HG02798 (cell line): Measurements from ENCODE around the gene STK32A.
A peak's percentile ranks its signal among the peaks of the same experiment; 100 is the strongest.

Source experiments
- ATAC-seq: cut with Tn5 transposase; IDR thresholded peaks from one replicate; pipeline ENCODE4 v1.9.1; 2021; ENCODE audit warnings: mild to moderate bottlenecking; ENCODE audit not compliant: unreplicated experiment, poor library complexity

Gene STK32A

DNA sequence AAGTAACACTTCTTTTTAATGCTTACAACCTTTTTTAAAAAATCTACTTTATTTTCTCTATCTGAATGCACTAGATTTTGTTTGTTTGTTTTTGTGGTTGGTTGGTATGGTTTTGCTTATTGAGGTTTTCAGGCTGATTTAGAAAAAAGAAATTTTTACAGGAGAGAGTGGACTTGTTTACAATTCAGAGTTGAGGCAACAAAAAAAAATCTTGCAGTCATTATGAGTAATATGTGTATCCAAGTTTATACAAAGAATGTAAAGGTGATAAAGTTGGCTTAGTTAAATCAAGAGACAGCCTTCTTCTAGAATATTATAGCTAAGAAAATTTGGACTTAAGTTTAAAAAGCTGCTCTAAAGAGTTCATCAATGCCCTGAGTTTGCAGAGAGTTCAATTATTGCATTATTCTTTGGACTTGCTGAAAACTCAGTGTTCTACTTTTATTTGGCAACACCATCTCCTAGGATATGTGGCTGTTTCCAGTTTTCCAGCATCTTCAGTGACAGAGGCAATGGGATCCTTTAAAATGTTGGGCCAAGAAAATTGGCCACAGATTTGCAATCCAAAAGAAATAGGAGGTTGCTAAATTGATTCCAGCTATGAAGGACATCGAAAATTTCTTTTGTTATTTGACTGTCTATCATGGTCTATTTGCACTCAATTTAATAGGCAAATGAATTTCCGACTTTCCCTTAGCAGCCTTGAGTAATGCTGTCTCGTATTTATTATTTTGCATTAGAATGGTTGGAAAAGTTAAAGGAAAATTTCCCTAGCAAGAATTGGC is 10.7 kb downstream of the STK32A start:
- ATAC-seq: no peak

DNA sequence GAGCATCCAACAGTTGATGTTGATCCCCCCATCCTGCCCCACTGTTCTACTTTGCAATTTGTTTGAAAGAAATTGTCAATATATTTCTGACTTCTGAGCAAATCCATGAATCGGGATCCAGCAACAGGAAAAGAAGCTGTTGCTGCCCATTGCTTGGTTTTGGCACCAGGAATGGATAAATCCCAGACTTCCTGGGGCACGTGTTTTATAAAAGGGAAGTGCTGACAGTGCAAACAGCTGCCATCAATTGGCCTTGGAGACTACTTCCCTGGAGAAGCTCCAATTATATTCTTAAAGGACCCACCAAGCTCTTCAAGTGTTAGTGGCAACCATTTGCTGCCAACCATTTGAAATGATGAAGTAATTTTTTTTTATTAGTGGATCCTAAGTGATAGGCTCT is 13.7 kb downstream of the STK32A start:
- ATAC-seq: no peak

DNA sequence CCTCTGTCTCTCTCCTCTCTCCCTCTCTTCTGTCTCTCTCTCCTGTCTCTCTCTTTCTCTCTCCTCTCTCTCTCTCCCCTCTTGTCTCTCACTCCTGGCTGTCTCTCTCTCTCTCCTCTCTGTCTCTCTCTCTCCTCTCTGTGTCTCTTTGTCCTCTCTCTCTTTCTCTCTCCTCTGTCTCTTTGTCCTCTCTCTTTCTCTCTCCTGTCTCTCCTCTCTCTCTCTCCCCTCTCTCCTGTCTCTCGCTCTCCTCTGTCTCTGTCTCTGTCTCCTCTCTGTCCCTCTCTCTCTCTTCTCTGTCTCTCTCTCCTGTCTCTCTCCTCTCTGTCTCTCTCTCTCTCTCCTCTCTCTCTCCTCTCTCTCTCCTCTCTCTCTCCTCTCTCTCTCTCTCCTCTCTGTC is 25.0 kb downstream of the STK32A start:
- ATAC-seq: no peak

DNA sequence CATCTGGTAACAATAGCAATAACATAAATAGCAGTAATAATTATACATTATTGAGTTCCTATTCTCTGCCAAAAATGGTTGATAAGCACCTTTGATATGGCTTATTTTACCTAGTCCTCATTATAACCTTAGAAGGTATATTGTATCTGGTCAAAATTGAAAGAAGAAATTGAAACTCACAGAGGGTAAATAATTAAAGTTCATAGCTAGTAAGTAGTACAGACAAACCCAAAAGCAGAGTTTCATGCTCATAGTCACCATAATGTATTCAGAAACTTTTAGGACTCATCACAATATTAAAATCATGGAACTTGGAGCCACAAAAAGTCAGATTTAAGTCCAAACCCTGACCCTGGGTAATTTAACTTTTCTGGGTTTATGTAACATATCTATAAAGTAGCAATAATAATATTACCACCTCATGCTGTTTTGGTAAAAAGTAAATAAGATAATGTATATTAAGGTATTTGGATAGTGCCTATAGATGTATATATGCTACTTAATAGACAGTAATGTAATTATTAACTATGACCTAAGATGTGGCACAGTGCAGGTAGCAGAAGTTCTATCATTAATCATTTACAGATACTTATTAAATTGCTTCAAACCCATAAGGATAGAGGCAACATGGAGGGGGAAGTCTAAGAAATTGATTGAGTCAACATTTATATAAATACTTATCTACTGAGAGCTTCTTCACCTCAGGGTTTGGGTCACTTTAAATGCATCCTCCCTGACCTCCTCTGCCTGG is 32.4 kb downstream of the STK32A start:
- no peak for ATAC-seq

DNA sequence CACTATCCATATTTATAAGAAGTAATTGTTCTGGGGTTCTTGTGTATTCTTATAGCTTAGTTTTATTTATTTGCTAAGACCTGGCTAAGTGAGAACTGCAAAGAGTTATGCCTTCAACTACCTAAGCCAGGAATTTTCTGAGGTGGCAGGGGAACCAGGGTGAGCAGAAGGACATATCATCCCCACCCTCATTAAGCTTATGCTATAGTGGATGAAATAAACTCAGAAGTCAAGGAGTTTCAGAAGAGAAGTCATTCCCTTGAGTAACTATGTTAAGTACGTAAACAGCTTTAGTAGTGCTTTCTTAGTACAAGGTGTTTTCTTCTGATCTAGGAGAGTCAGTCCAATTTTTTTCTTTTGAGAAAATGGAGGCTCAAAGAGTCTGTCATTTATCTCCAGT is 41.7 kb downstream of the STK32A start:
- ATAC-seq: no peak

DNA sequence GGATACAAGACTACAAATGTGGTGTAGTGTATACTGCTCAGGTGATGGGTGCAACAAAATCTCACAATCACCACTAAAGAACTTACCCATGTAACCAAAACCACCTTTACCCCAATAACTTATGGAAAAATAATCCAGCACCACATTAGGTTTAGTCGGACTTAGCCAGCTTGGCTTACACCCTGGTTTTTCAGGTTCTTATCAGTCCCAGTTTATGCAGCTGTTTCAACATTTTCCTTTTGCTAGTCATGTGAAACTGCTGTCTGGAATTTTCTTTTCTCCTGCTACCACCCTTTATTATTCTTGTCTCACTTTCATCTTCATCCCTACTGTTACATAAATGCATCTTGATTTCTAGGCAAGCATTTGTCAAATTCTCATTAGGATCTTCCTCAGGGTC is 51.5 kb downstream of the STK32A start:
- ATAC-seq: no peak

DNA sequence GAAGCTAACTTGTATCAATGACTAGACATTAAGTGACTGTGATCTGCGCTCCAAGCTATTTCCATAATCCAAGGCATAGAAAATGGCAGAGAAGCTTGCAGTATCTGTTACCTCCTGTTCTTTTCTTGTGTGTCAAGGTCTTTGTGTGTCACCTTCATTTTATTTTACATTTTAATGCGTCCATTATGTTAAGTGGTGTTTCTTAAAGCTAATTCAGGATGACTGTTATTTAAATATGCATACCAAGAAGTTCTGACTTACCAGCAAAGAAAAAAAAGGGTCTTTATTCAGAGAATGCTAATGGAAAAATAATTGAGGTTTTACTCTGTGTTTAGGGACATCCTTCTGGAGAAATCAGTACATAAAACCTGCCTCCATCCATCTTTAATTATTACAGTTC is 52.3 kb downstream of the STK32A start:
- ATAC-seq: no peak

DNA sequence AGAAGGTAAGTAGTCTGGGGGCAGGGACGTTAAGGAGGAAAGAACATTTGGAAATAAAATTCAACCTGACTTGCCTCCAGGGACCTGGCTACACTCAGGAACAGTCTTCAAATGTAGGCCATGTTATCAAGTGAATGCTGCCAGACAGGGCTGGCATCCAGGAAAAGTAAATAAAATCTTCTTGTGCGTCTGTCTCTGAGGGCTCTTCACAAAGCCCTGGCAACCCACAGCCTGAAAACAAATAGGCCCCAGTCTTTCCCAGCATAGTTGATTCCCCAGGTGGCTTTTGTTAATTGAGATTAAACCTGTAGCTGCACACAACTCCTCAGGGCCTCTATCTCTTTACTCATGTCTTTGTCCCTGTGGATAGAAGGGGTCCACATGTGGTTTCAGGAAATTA is 55.4 kb downstream of the STK32A start:
- no peak for ATAC-seq

DNA sequence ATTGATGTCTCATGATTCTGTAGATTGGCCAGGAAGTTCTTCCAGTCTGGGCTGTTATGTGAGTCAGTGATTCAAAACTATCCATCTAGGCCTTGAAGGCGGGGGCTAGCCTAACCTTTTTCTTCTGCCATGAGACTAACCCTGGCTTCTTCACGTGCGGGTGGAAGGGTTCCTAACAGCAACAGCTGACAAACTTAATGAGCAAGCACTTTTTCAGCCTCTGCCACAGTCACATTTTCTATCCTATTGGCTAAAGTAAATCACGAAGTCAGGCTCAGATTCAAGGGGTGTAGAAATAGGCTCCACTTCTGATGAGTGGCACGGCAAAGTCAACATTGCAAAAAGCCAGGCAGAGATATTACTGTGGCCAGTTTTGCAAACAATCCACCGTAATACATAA is 68.4 kb downstream of the STK32A start:
- no peak for ATAC-seq

DNA sequence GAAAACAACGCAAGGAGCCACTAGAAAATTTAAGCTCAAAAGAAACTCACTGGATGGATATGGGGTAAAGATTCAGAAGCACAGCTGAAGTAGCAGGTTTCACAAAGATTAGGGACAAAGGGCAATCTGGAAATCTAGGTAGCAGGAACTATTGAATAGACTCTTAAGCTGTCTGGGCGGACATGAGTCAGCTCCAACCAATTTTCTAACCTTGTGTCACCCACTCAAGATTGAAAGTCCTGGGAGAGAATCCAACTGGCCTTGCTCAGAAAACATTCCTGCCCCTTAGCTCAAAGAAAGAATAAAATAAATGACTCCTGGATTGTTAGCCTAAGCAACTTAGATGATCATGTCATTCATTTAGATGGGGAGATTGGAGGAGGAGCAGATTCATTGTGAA is 69.2 kb downstream of the STK32A start:
- no peak for ATAC-seq

DNA sequence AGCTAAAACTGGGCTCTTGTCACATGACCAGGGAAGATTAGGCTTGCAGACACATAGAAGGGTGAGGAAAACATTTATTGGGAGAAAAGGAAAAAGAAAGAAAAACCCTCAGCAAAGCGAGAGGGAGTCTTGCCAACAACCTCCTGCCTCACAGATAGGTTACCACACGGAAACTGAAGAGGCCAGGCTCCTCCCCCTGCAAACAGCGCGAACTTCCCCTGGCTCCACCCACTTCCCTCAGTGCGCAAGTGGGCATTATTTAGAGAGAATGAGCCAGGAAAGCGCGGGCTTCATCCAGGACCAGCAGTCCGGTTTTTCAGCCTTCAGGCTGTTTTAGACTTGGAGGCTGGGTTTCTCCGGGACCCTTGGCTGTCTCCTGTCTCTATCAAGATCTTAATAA is 70.3 kb downstream of the STK32A start:
- ATAC-seq: no peak

DNA sequence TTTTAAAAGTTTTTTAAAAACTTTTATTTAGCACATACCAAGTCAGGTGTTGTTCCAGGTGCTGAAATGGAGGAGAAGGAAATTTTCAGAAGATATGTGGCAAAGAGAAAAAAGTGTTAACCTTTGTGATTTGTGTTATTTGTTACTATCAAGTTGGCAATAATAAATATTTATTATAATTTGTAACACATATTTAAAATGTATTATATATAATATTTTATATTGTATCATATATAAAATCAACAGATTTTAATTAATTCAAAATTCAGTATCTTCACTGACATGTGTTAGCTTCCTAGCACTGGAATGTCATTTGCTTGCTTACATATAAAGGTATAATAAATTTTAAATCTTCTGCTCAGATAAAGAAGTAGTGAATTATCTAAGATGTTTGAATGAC is 71.5 kb downstream of the STK32A start:
- ATAC-seq: no peak

DNA sequence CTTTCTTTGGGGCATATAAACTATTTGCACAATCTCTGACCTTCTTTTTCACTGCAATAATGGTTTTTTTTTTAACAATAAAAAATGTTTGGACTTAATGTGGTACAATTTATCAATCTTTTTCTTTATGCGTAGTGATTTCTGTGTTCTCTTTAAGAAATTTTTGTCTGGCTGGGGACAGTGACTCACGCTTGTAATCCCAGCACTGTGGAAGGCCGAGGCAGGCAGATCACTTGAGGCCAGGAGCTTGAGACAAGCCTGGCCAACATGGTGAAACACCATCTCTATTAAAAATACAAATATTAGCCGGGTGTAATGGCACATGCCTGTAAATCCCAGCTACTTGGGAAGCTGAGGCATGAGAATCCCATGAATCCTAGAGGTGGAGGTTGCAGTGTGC is 72.3 kb downstream of the STK32A start:
- no peak for ATAC-seq

DNA sequence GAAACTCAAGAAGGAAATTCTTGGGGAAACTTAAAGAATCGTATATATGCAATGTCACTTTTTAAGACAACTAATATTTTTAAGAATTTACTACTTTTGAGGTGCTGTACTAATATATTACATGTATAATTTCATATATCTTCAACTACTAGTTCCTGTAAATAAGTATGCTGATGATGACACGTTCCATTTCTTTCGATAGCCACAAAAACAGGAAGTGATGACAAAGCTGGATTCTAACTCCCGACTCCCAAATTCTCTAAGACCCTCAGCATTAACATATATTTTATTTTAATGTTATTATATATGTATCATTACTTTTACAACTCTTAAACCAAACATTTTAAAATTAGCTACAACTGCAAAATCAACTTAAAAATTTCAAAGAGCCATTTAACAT is 74.8 kb downstream of the STK32A start:
- no peak for ATAC-seq

DNA sequence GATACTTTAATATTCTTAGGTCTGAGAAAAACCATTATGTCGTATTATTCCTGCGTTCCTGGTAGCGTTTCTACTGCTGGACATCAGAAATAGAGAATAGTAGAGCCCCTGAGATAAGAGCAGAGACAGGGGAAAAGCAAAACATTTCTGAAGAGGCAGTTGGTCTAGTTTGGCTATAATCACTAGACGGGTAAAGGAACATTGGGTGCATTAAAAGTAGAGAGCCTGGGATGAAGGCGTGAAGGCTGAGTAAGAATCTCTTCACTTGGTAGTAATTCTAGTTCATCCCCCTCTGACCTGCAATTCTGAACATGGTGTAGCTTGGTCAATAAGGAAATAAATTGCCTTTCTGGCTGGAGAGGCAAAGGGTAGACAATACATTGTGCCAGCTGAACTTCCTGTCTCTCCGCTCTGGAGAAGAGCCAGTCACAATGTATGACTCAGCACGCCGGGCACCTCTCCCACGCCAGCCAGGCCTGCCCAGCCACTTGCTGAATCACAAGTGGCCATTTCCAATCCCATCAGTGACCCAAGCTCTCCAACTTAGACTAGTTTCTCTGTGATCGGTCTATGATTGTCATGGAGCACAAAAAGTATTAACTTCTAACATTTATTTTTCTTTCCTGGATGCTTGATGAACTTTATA is 75.4 kb downstream of the STK32A start:
- no peak for ATAC-seq

DNA sequence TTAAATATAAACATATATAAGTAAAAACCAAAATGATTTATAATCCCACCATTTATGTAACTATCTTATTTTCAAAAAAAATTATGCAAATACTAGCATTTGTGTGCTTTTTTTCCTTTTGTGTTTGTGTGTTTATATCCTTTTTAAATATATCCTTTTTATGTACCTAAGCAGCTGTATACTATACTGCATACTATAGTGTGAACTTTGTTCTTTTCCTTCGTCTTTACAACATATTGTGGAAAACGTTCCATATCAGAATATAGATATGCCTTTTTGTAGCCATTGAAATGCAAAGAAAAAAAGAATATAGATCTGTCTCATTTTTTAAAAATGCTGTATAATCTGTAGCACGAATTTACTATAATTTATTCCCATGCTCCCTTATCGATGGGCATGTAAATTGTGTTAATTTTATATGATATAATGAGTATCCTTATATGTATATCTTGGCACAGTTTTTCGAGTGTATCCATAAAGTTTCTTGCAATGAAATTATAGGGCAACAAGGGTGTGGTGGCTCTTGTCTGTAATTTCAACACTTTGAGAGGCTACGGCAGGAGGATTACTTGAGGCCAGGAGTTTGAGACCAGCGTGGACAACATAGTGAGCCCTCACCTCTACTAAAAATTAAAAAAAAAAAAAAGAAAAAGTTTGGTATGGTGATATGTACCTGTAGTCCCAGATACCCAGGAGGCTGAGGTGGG is 83.3 kb downstream of the STK32A start:
- no peak for ATAC-seq

DNA sequence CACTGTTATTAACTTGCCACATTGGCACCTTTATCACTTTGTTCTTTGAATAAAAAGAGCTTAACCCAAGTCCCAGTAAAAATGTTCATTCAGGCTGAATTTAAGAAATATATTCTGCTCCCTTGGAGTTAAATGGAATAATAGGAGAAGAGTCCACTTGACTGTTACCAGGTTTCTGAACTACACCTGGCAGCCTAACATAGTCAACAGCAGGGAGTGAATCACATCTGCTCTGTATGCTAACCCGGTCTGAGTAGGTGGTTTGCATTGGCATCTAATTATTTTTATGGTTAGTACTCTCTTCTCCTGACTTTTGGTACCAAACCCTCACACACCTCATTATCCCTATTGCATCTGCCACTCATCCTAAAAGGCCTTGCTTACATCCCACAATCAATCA is 86.7 kb downstream of the STK32A start:
- ATAC-seq: no peak

DNA sequence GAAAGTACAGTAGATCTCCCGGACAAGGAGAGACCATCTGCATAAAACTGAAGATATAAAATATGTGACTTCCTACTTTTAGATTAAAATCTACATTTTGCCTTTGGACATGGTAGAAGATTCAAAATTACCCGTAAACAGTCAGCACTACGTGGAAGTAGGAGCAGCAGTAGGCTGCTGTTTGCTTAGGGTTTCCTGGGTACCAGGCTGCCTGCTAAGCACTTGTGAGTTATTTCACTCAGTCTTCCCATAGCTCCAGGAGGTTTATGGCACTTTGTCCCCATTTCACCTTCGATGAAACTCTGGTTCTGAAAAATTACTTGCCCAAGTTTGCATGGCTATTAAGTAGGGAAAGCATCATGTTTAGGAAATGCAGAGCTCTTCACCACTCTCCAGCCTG is 92.6 kb downstream of the STK32A start:
- no peak for ATAC-seq

DNA sequence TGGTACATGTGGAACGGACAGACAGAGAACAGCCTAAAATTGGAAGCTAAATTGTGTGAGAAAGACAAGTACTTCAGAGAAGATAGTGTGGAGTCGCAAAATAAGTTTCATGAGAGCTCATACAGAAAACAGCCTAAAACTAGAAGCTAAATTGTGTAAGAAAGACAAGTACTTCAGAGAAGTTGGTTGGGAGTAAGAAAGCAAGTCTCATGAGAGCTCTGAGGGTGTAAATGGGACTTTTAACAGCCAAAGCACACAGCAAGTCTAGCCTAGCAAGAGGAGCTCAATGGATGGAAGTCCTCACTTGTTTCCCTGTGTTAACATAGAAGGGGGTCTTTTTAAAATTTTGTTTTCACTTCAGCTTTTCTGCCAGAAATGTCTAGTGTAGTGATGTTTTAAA is 93.1 kb downstream of the STK32A start:
- ATAC-seq: no peak

DNA sequence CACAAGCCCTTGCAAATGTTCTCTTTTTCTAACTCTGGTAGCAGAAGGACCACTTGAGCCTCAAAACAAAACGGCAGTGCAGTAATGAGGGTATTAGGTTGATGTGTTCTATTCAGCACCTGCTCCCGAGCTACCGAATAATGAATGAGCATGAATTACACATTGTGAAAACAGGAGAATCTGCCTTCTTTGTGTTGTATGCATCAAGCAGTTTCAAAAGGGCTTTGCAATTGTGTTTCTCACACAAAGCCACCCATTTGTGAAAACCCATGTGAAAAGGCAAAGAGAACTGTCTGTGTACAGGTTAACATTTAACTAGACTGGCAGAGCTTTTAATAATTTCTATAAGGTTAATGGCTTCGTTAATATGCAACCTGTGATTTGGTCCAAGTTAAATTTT is 97.8 kb downstream of the STK32A start:
- ATAC-seq: peak; percentile 39

DNA sequence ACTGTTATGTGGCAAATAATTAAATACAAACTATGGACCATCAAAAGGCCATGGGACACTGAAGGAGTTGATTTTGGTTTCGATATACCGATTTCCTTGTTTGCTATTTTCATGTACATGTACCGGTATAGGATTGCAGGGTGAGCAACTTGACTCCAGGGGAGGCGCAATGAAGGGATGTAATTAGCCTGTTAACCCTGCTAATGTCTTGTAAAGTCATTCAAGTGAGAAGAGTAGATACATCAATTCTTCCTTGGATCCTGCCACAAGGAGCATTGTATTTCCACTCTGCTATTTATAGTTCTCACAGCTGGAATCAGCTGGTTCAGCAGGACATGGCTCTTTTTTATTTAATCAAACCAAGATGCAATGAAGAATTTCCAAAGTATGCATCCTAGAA is 102.0 kb downstream of the STK32A start:
- ATAC-seq: no peak
